Gastrocnemius medialis (tissue), 4 donors: ENCODE measurements around the gene FGFBP2.

Source experiments
- POLR2A ChIP-seq, 2 donors: fragments of 450-650 bp; IDR thresholded peaks; one replicate each; pipeline ENCODE4 v1.6.1; 2017; ENCODE audit warnings: antibody characterized with exemption in 2 of 2, mild to moderate bottlenecking in 2 of 2, moderate library complexity in 2 of 2
- TF ChIP-seq, protein P1 (sequence below), 5 experiments: fragments of 450-650 bp in 3 of 5; fragments of 200-600 bp in 2 of 5; sonication (generic) in 2 of 5; IDR thresholded peaks in 4 of 5; conservative IDR thresholded peaks in 1 of 5; 1 replicate in 4 of 5; 2 replicates in 1 of 5; pipeline ENCODE4 v1.5.1; 2016 to 2019; ENCODE audit warnings: antibody characterized with exemption in 5 of 5, mild to moderate bottlenecking in 3 of 5, moderate library complexity in 3 of 5

DNA sequence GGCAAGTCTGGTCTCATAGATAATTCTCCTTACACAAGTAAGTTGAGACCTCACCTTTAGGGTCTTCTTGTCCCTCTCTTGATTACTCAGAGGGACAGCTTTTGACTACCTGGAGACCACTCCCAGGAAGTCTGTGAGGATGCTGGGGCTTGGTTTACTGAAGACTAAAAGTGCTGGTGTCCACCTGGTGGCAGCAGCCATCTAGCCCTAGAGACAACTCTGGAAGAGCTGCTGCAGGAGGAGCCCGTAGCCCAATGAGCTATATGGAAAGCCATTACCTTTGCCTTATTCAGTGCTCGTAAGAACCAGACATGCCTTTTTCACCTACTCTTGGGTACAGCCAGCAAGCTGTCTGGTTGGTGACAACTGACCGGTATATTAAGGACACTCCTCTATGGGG, 7.3 kb downstream of the FGFBP2 start:
- TF ChIP-seq POLR2A (IDR thresholded peaks at IDR 0.05) = no peak
- TF ChIP-seq, protein P1, sequence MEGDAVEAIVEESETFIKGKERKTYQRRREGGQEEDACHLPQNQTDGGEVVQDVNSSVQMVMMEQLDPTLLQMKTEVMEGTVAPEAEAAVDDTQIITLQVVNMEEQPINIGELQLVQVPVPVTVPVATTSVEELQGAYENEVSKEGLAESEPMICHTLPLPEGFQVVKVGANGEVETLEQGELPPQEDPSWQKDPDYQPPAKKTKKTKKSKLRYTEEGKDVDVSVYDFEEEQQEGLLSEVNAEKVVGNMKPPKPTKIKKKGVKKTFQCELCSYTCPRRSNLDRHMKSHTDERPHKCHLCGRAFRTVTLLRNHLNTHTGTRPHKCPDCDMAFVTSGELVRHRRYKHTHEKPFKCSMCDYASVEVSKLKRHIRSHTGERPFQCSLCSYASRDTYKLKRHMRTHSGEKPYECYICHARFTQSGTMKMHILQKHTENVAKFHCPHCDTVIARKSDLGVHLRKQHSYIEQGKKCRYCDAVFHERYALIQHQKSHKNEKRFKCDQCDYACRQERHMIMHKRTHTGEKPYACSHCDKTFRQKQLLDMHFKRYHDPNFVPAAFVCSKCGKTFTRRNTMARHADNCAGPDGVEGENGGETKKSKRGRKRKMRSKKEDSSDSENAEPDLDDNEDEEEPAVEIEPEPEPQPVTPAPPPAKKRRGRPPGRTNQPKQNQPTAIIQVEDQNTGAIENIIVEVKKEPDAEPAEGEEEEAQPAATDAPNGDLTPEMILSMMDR (IDR thresholded peaks at IDR 0.05 in 4 of 5, conservative IDR thresholded peaks at IDR 0.05 in 1 of 5) = no peak
